ENCODE data around the gene UBQLN1. TPM values are rescaled to one million over a fixed set of nuclear protein-coding genes. Genes with fewer than 3 reads are reported as not detected.

The UBQLN1 gene
- total RNA-seq, 1 experiment from 2014 or later, result 111 TPM

DNA sequence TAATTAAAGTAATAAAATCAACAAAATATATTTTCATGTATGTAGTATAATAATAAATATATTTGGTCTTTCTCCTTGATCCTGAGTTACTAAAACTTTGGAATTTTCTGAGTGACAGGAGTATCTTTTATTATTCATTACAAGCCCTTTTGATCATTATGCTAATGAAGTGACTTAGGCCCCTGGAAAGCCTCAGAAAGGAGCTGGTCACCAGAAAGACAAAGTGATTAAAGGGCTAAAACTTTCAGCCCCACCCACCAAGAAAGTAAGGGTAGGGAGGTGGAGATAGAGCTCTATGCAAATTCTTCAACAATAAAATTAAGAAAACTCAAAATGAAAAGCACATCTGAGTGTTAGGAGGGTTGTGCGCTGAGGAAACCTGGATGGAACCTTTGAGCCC, 27.5 kb downstream of the UBQLN1 start:
- H2BK120ac ChIP-seq (ENCODE audit: low read depth, low read length, poor library complexity, severe bottlenecking), result no peak overlapping the region
- H3K4me1 ChIP-seq (ENCODE audit: insufficient read depth, low read length), result no peaks in the 10 kb centered on the region; the same call in 1 of the 2 replicates
- H3K56ac ChIP-seq (ENCODE audit: insufficient read length, low read depth, low read length), result no peak overlapping the region
- H3K4me2 ChIP-seq (ENCODE audit: insufficient read depth, insufficient read length, low read length), result no peak overlapping the region
- H3K23me2 ChIP-seq (ENCODE audit: insufficient read length, low read depth, low read length, poor library complexity, severe bottlenecking), result no peaks in the 10 kb centered on the region
- Mint-ChIP-seq H3K9me3 (no peaks in the 10 kb centered on the region), H3K27me3 (ENCODE audit: low read depth) (no peaks in the 10 kb centered on the region), H3K36me3 (ENCODE audit: insufficient read depth in 1 of 3, low read depth in 3 of 3) (peaks cover 34 to 65% (median 65%) of the 10 kb centered on the region in 3 experiments), H3K4me1 (peaks cover 13 to 14% of the 10 kb centered on the region in 2 experiments), H3K4me3 (no peak overlapping the region), H3K27ac (0 out of 7 replicates have a peak overlapping the region, but pooled peaks of 1 of the 3 experiments have one; percentile 6)
- H3K27me3 ChIP-seq (ENCODE audit: insufficient read depth, low read length), result no peaks in the 10 kb centered on the region; the same call in 1 of the 2 replicates
- no peak overlapping the region for H3K4ac ChIP-seq (ENCODE audit: low read depth, low read length)
- H2BK12ac ChIP-seq (ENCODE audit: insufficient read length, low read depth, low read length), result no peak overlapping the region
- H3K79me2 ChIP-seq (ENCODE audit: insufficient read depth, low read length), result peaks cover 8% of the 10 kb centered on the region; the same call in 1 of the 2 replicates
- H4K20me1 ChIP-seq (ENCODE audit: control insufficient read depth, insufficient read depth, insufficient read length), result no peaks in the 10 kb centered on the region
- no peak overlapping the region for H3K14ac ChIP-seq (ENCODE audit: insufficient read depth, low read length)
- no peak overlapping the region for H2AFZ ChIP-seq (ENCODE audit: low read length)
- H2AK5ac ChIP-seq (ENCODE audit: insufficient read length, low read length), result no peak overlapping the region
- no peak overlapping the region for H3K27ac ChIP-seq (ENCODE audit: insufficient read length, low read depth, low read length)
- no peak overlapping the region for H2BK5ac ChIP-seq (ENCODE audit: insufficient read length, low read length)
- no peak overlapping the region for H3K23ac ChIP-seq (ENCODE audit: insufficient read length, low read depth, low read length)
- H3K79me1 ChIP-seq (ENCODE audit: insufficient read depth, low read depth, low read length, poor library complexity, severe bottlenecking), result peaks cover 8% of the 10 kb centered on the region
- H3T11ph ChIP-seq (ENCODE audit: low read length), result no peak overlapping the region
- no peaks in the 10 kb centered on the region for H3K9me3 ChIP-seq (ENCODE audit: control insufficient read depth, low read depth, low read length)
- no peak overlapping the region for H3K18ac ChIP-seq (ENCODE audit: insufficient read length, low read depth, low read length)
- no peak overlapping the region for H3K9ac ChIP-seq (ENCODE audit: extremely low read depth, insufficient read length, low read length)
- H4K8ac ChIP-seq (replicated peaks; ENCODE audit: insufficient read length, low read depth, low read length), result no peak overlapping the region
- H2BK15ac ChIP-seq (ENCODE audit: low read depth, low read length), result no peak overlapping the region
- WGBS (ENCODE audit: extremely low coverage, insufficient read length, low lambda C conversion rate), result no CpG with 5 or more reads among the region's 1 CpG
- no peak for DNase-seq
- H4K5ac ChIP-seq (ENCODE audit: insufficient read length, low read depth, low read length), result no peak overlapping the region
- H4K91ac ChIP-seq (ENCODE audit: insufficient read length, low read depth, low read length), result no peak overlapping the region
- no peak overlapping the region for H2BK20ac ChIP-seq (ENCODE audit: low read depth, low read length, poor library complexity, severe bottlenecking)
- TF ChIP-seq, protein P1, sequence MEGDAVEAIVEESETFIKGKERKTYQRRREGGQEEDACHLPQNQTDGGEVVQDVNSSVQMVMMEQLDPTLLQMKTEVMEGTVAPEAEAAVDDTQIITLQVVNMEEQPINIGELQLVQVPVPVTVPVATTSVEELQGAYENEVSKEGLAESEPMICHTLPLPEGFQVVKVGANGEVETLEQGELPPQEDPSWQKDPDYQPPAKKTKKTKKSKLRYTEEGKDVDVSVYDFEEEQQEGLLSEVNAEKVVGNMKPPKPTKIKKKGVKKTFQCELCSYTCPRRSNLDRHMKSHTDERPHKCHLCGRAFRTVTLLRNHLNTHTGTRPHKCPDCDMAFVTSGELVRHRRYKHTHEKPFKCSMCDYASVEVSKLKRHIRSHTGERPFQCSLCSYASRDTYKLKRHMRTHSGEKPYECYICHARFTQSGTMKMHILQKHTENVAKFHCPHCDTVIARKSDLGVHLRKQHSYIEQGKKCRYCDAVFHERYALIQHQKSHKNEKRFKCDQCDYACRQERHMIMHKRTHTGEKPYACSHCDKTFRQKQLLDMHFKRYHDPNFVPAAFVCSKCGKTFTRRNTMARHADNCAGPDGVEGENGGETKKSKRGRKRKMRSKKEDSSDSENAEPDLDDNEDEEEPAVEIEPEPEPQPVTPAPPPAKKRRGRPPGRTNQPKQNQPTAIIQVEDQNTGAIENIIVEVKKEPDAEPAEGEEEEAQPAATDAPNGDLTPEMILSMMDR (conservative IDR thresholded peaks at IDR 0.05), result no peak

Data from H9 (cell line).